ENCODE measurements around the gene PALD1.
"Not testable (repeated sequence)": the region's sequence is repeated elsewhere in the genome, so short reads cannot be mapped to it uniquely, and the experiment has no call there.

Gene PALD1

GRCh38 chr10:70602665-70603448 lies 124.3 kb downstream of the PALD1 start, which contains the start of gene PRF1:
Gene PRF1 (minus strand): TSS chr10:70602741. CDS start chr10:70600902, 1,839 bp downstream.
- TF ChIP-seq CTCF (IDR thresholded peaks at IDR 0.05) = no peak
- DNase-seq (ENCODE audit: low spot score) = no peak
- H3K27ac ChIP-seq = no peak within 1 kb of the TSS
- no peak within 1 kb of the TSS for H3K4me3 ChIP-seq

- no peak overlapping the region for H3K27ac ChIP-seq
- no peak for TF ChIP-seq CTCF (IDR thresholded peaks at IDR 0.05)
- H3K4me3 ChIP-seq = no peak overlapping the region
- no peak for DNase-seq (ENCODE audit: low spot score)
Observed at GRCh38 chr10:70603449-70603801, 124.9 kb downstream of the PALD1 start.

- TF ChIP-seq CTCF (IDR thresholded peaks at IDR 0.05) = no peak
- Histone ChIP-seq H3K4me3 (no peak overlapping the region), H3K27ac (no peak overlapping the region)
- DNase-seq (ENCODE audit: low spot score) = no peak
Observed at GRCh38 chr10:70604106-70604505, 125.5 kb downstream of the PALD1 start.

- no peak for DNase-seq (ENCODE audit: low spot score)
- Histone ChIP-seq H3K4me3 (no peak overlapping the region), H3K27ac (no peak overlapping the region)
- no peak for TF ChIP-seq CTCF (IDR thresholded peaks at IDR 0.05)
Observed at GRCh38 chr10:70605161-70605560, 126.6 kb downstream of the PALD1 start.

- Histone ChIP-seq H3K4me3 (no peak overlapping the region), H3K27ac (no peak overlapping the region)
- TF ChIP-seq CTCF (IDR thresholded peaks at IDR 0.05) = no peak
- no peak for DNase-seq (ENCODE audit: low spot score)
Observed at GRCh38 chr10:70607936-70608335, 129.4 kb downstream of the PALD1 start.

DNA sequence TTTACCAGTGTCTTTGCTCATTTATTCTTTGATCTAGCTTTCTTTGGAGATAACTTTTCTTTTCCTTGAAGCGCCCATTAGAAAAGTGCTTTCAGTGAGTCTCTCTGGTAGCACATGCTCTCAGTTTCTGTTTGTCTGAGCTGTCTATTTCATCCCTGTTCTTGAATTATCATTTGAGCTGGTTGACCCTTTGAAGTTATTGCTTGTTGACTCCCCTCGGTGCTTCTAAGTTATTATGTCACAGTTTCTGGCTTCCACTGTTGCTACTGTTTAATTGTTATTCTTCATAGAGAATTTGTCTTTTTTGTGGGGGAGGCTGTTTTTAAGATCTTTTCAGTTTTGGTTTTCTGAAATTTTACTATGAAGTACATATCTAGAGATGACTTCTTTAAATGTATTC lies 135.4 kb downstream of the PALD1 start:
- DNase-seq (ENCODE audit: low spot score) = no peak
- Histone ChIP-seq H3K4me3 (no peak overlapping the region), H3K27ac (no peak overlapping the region)
- no peak for TF ChIP-seq CTCF (IDR thresholded peaks at IDR 0.05)

DNA sequence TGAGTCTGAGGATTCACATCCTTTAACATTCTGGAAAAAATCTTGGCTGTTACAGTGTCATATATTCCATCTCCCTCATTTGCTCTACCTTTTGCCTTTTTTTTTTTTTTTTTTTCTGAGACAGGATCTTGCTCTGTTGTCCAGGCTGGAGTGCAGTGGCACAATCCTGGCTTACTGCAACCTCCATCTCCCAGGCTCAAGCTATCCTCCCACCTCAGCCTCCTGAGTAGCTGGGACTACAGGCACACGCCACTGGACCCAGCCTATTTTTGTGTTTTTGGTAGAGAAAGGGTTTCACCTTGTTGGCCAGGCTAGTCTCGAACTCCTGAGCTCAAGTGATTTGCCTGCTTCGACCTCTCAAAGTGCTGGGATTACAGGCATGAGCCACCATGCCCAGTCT lies 135.8 kb downstream of the PALD1 start:
- DNase-seq (ENCODE audit: low spot score); H3K27ac ChIP-seq; H3K4me3 ChIP-seq: not testable (repeated sequence)

Measured in coronary artery (tissue), 2 donors.